ENCODE data around the gene PDZD11. TPM values are rescaled to one million over a fixed set of nuclear protein-coding genes. Genes with fewer than 3 reads are reported as not detected.
"Not testable (repeated sequence)": the region's sequence is repeated elsewhere in the genome, so short reads cannot be mapped to it uniquely, and the experiment has no call there.

Gene PDZD11
- total RNA-seq = 10 to 100 TPM; 16.0 to 19.1 (median 17.1) TPM

- no peaks in the 10 kb centered on the region for H3K27me3 Mint-ChIP-seq (ENCODE audit: low read depth)
- DNase-seq = peak; percentile 57
- H3K9me3 Mint-ChIP-seq = no peaks in the 10 kb centered on the region
- H3K4me3 Mint-ChIP-seq = peak within 1 kb of the TSS; percentile 87
- ATAC-seq = peak; percentile 99 to 100
- peaks cover 5% of the 10 kb centered on the region for H3K36me3 Mint-ChIP-seq (ENCODE audit: insufficient read depth)
- peaks cover 6% of the 10 kb centered on the region for H3K4me1 Mint-ChIP-seq (ENCODE audit: low read depth)
These were observed at the start of gene PDZD11, which contains the start of gene KIF4A for GRCh38 chrX:70289793-70290770. Gene PDZD11, minus strand, starts transcription at chrX:70289927. Its CDS starts 586 bp downstream, at chrX:70289341. Gene KIF4A, plus strand, starts transcription at chrX:70290104. Its CDS starts 355 bp downstream, at chrX:70290459.

GRCh38 chrX:70338290-70338689, 48.6 kb upstream of the PDZD11 start:
- no peak for ATAC-seq
- H3K4me1 Mint-ChIP-seq (ENCODE audit: low read depth) = peaks cover 2% of the 10 kb centered on the region
- H3K9me3 Mint-ChIP-seq = no peaks in the 10 kb centered on the region

GRCh38 chrX:70336767-70337166, 47.0 kb upstream of the PDZD11 start:
- DNase-seq (no peak), ATAC-seq (peak; percentile 83 to 84)
- Mint-ChIP-seq H3K27me3 (ENCODE audit: low read depth) (no peaks in the 10 kb centered on the region), H3K9me3 (no peaks in the 10 kb centered on the region), H3K4me1 (ENCODE audit: low read depth) (peaks cover 2% of the 10 kb centered on the region), H3K36me3 (ENCODE audit: insufficient read depth) (no peaks in the 10 kb centered on the region), H3K4me3 (no peak overlapping the region)

More at GRCh38 chrX:70338290-70338689, 48.6 kb upstream of the PDZD11 start:
- no peak overlapping the region for H3K4me3 Mint-ChIP-seq
- H3K36me3 Mint-ChIP-seq (ENCODE audit: insufficient read depth) = no peaks in the 10 kb centered on the region
- no peak for DNase-seq
- H3K27me3 Mint-ChIP-seq (ENCODE audit: low read depth) = no peaks in the 10 kb centered on the region

GRCh38 chrX:70332600-70332999, 42.9 kb upstream of the PDZD11 start:
- Mint-ChIP-seq H3K4me1 (ENCODE audit: low read depth) (peaks cover 2% of the 10 kb centered on the region), H3K27me3 (ENCODE audit: low read depth) (no peaks in the 10 kb centered on the region), H3K4me3 (no peak overlapping the region), H3K9me3 (no peaks in the 10 kb centered on the region), H3K36me3 (ENCODE audit: insufficient read depth) (no peaks in the 10 kb centered on the region)
- DNase-seq (no peak), ATAC-seq (no peak)

GRCh38 chrX:70331161-70331560, 41.4 kb upstream of the PDZD11 start:
- no peaks in the 10 kb centered on the region for H3K36me3 Mint-ChIP-seq (ENCODE audit: insufficient read depth)

GRCh38 chrX:70324326-70324725, 34.6 kb upstream of the PDZD11 start:
- Mint-ChIP-seq H3K36me3 (ENCODE audit: insufficient read depth) (no peaks in the 10 kb centered on the region), H3K27me3 (ENCODE audit: low read depth) (no peaks in the 10 kb centered on the region), H3K4me1 (ENCODE audit: low read depth) (no peaks in the 10 kb centered on the region), H3K9me3 (no peaks in the 10 kb centered on the region), H3K4me3 (no peak overlapping the region)
- DNase-seq (no peak), ATAC-seq (no peak)

More at GRCh38 chrX:70331161-70331560, 41.4 kb upstream of the PDZD11 start:
- DNase-seq (no peak), ATAC-seq (no peak)
- Mint-ChIP-seq H3K4me3 (no peak overlapping the region), H3K4me1 (ENCODE audit: low read depth) (no peaks in the 10 kb centered on the region), H3K27me3 (ENCODE audit: low read depth) (no peaks in the 10 kb centered on the region), H3K9me3 (no peaks in the 10 kb centered on the region)

GRCh38 chrX:70323628-70324027, 33.9 kb upstream of the PDZD11 start:
- ATAC-seq; DNase-seq; H3K27me3 Mint-ChIP-seq (ENCODE audit: low read depth); H3K9me3 Mint-ChIP-seq; H3K4me3 Mint-ChIP-seq; H3K4me1 Mint-ChIP-seq (ENCODE audit: low read depth); H3K36me3 Mint-ChIP-seq (ENCODE audit: insufficient read depth): not testable (repeated sequence)

- ATAC-seq (no peak), DNase-seq (no peak)
- no peak overlapping the region for H3K4me3 Mint-ChIP-seq
- H3K4me1 Mint-ChIP-seq (ENCODE audit: low read depth) = no peaks in the 10 kb centered on the region
- H3K27me3 Mint-ChIP-seq (ENCODE audit: low read depth) = no peaks in the 10 kb centered on the region
- no peaks in the 10 kb centered on the region for H3K36me3 Mint-ChIP-seq (ENCODE audit: insufficient read depth)
- no peaks in the 10 kb centered on the region for H3K9me3 Mint-ChIP-seq
These were observed 33.1 kb upstream of the PDZD11 start for GRCh38 chrX:70322784-70323183.

GRCh38 chrX:70313503-70313902, 23.8 kb upstream of the PDZD11 start:
- no peaks in the 10 kb centered on the region for H3K36me3 Mint-ChIP-seq (ENCODE audit: insufficient read depth)
- ATAC-seq (no peak), DNase-seq (no peak)
- no peaks in the 10 kb centered on the region for H3K27me3 Mint-ChIP-seq (ENCODE audit: low read depth)
- no peak overlapping the region for H3K4me3 Mint-ChIP-seq
- peaks cover 1% of the 10 kb centered on the region for H3K4me1 Mint-ChIP-seq (ENCODE audit: low read depth)
- H3K9me3 Mint-ChIP-seq = no peaks in the 10 kb centered on the region

- H3K4me3 Mint-ChIP-seq = no peak overlapping the region
These were observed 12.0 kb upstream of the PDZD11 start for GRCh38 chrX:70301716-70302115.

GRCh38 chrX:70293621-70294020, 3.9 kb upstream of the PDZD11 start:
- no peaks in the 10 kb centered on the region for H3K27me3 Mint-ChIP-seq (ENCODE audit: low read depth)
- no peaks in the 10 kb centered on the region for H3K9me3 Mint-ChIP-seq
- H3K4me3 Mint-ChIP-seq = no peak overlapping the region
- ATAC-seq (no peak), DNase-seq (no peak)
- no peaks in the 10 kb centered on the region for H3K36me3 Mint-ChIP-seq (ENCODE audit: insufficient read depth)
- peaks cover 5% of the 10 kb centered on the region for H3K4me1 Mint-ChIP-seq (ENCODE audit: low read depth)

More at GRCh38 chrX:70301716-70302115, 12.0 kb upstream of the PDZD11 start:
- Mint-ChIP-seq H3K9me3 (no peaks in the 10 kb centered on the region), H3K36me3 (ENCODE audit: insufficient read depth) (no peaks in the 10 kb centered on the region), H3K4me1 (ENCODE audit: low read depth) (peaks cover 5% of the 10 kb centered on the region), H3K27me3 (ENCODE audit: low read depth) (no peaks in the 10 kb centered on the region)
- no peak for ATAC-seq
- no peak for DNase-seq

- Mint-ChIP-seq H3K9me3 (no peaks in the 10 kb centered on the region), H3K4me3 (no peak overlapping the region), H3K36me3 (ENCODE audit: insufficient read depth) (no peaks in the 10 kb centered on the region)
These were observed 3.1 kb upstream of the PDZD11 start for GRCh38 chrX:70292788-70293187.

GRCh38 chrX:70289168-70289792, 447 bp downstream of the PDZD11 start:
- no peaks in the 10 kb centered on the region for H3K27me3 Mint-ChIP-seq (ENCODE audit: low read depth)
- peaks cover 5% of the 10 kb centered on the region for H3K36me3 Mint-ChIP-seq (ENCODE audit: insufficient read depth)
- DNase-seq (no peak), ATAC-seq (no peak)
- H3K4me3 Mint-ChIP-seq = peak overlapping the region; percentile 87
- H3K9me3 Mint-ChIP-seq = no peaks in the 10 kb centered on the region
- H3K4me1 Mint-ChIP-seq (ENCODE audit: low read depth) = peaks cover 6% of the 10 kb centered on the region

More at GRCh38 chrX:70292788-70293187, 3.1 kb upstream of the PDZD11 start:
- no peaks in the 10 kb centered on the region for H3K27me3 Mint-ChIP-seq (ENCODE audit: low read depth)
- no peak for DNase-seq
- peaks cover 6% of the 10 kb centered on the region for H3K4me1 Mint-ChIP-seq (ENCODE audit: low read depth)
- no peak for ATAC-seq

- Mint-ChIP-seq H3K36me3 (ENCODE audit: insufficient read depth) (peaks cover 13% of the 10 kb centered on the region), H3K9me3 (no peaks in the 10 kb centered on the region), H3K4me3 (no peak within 1 kb of the TSS), H3K27me3 (ENCODE audit: low read depth) (no peaks in the 10 kb centered on the region), H3K4me1 (ENCODE audit: low read depth) (no peaks in the 10 kb centered on the region)
- no peak for DNase-seq
- ATAC-seq = no peak
These were observed 7.8 kb downstream of the PDZD11 start, which contains the start of gene RAB41 for GRCh38 chrX:70281951-70282350. Gene RAB41, plus strand, starts transcription at chrX:70282172. Its CDS starts 46 bp downstream, at chrX:70282218.

Data from activated T-cell treated with anti-CD3 and anti-CD28 coated beads, Interleukin-2, amount 50 U/mL, for 4 hours (primary cell).